Measurements from ENCODE around the gene KIF26B.

DNA sequence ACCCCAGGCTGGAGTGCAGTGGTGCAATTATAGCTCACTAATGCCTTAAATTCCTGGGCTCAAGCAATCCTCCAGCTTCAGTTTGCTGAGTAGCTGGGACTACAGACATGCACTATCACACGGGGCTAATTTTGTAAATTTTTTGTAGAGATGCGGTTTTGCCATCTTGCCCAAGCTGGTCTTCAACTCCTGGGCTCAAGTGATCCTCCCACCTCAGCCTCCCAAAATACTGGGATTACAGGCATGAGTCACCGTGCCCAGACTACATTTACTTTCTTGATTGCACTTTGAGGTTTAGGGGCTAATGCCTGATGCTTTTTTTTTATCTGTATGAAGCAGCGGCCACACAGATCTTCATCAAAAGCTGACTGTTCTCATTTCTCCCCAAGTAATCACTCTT, 124.6 kb downstream of the KIF26B start:
- TF ChIP-seq, protein P1, sequence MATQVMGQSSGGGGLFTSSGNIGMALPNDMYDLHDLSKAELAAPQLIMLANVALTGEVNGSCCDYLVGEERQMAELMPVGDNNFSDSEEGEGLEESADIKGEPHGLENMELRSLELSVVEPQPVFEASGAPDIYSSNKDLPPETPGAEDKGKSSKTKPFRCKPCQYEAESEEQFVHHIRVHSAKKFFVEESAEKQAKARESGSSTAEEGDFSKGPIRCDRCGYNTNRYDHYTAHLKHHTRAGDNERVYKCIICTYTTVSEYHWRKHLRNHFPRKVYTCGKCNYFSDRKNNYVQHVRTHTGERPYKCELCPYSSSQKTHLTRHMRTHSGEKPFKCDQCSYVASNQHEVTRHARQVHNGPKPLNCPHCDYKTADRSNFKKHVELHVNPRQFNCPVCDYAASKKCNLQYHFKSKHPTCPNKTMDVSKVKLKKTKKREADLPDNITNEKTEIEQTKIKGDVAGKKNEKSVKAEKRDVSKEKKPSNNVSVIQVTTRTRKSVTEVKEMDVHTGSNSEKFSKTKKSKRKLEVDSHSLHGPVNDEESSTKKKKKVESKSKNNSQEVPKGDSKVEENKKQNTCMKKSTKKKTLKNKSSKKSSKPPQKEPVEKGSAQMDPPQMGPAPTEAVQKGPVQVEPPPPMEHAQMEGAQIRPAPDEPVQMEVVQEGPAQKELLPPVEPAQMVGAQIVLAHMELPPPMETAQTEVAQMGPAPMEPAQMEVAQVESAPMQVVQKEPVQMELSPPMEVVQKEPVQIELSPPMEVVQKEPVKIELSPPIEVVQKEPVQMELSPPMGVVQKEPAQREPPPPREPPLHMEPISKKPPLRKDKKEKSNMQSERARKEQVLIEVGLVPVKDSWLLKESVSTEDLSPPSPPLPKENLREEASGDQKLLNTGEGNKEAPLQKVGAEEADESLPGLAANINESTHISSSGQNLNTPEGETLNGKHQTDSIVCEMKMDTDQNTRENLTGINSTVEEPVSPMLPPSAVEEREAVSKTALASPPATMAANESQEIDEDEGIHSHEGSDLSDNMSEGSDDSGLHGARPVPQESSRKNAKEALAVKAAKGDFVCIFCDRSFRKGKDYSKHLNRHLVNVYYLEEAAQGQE (IDR thresholded peaks at IDR 0.05), result no peak
- TF ChIP-seq MAZ (IDR thresholded peaks at IDR 0.05; ENCODE audit: borderline replicate concordance, low read depth, low read length) (no peak), SREBF2 (IDR thresholded peaks at IDR 0.05) (no peak), CHD2 (IDR thresholded peaks at IDR 0.05; ENCODE audit: low read length, partially characterized antibody) (no peak), EP300 (IDR thresholded peaks at IDR 0.05) (no peak), POLR2AphosphoS2 (conservative IDR thresholded peaks at IDR 0.05; ENCODE audit: low read length) (no peak), RNF2 (IDR thresholded peaks at IDR 0.05; ENCODE audit: borderline replicate concordance, low read depth) (no peak)
- TF ChIP-seq, protein P2, sequence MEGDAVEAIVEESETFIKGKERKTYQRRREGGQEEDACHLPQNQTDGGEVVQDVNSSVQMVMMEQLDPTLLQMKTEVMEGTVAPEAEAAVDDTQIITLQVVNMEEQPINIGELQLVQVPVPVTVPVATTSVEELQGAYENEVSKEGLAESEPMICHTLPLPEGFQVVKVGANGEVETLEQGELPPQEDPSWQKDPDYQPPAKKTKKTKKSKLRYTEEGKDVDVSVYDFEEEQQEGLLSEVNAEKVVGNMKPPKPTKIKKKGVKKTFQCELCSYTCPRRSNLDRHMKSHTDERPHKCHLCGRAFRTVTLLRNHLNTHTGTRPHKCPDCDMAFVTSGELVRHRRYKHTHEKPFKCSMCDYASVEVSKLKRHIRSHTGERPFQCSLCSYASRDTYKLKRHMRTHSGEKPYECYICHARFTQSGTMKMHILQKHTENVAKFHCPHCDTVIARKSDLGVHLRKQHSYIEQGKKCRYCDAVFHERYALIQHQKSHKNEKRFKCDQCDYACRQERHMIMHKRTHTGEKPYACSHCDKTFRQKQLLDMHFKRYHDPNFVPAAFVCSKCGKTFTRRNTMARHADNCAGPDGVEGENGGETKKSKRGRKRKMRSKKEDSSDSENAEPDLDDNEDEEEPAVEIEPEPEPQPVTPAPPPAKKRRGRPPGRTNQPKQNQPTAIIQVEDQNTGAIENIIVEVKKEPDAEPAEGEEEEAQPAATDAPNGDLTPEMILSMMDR (IDR thresholded peaks at IDR 0.05), result no peak

All from A549 (cell line).